GM10847 (cell line): ENCODE data around the gene AFTPH.

Source experiments
- POLR2A ChIP-seq: IDR thresholded peaks from 2 replicates; pipeline ENCODE4 v1.6.1; 2011; ENCODE audit not compliant: insufficient read length; ENCODE audit errors: extremely low read depth

Gene AFTPH

GRCh38 chr2:64586054-64586453, 61.9 kb downstream of the AFTPH start:
- no peak for TF ChIP-seq POLR2A

- no peak for TF ChIP-seq POLR2A
Measured at GRCh38 chr2:64586883-64587481, 62.9 kb downstream of the AFTPH start.

DNA sequence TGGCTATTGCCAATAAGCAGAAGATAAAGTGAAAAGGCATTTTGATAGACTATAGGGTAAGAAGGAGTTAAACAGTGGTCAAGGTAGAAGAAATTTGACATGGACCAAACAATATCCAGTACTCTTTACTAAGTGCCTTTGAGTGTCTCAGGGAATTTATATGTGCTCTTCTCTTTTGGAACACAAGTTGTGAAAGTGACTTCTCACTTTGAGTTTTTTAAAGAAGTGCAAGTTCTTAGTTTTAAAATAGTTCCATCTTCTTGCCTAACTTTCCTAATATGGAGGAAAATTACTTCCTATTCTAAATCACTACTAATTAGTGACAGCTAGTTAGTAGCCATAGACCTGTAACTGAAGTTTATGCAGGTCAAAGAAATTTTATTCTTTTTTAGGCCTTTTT, 63.4 kb downstream of the AFTPH start:
- TF ChIP-seq POLR2A: no peak

DNA sequence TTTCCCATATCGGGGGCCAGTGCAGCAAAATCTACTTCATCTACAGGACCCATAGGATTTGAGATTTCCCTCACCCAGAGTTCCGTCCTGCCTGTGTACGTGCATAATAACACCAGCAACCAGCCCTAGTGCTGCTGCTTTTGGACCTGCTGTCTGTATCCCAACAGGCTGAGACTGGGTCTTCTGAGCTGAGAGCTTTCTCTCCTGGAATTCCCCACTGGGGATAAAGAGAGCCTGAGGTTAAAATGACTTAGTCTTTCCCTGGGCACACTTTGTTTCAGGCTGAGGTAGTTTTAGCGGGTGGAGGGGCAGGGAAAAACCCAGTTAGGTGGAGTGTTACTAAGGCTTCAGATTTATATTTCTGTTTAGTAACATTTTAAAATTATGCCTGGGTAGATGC, 67.1 kb downstream of the AFTPH start:
- no peak for TF ChIP-seq POLR2A

DNA sequence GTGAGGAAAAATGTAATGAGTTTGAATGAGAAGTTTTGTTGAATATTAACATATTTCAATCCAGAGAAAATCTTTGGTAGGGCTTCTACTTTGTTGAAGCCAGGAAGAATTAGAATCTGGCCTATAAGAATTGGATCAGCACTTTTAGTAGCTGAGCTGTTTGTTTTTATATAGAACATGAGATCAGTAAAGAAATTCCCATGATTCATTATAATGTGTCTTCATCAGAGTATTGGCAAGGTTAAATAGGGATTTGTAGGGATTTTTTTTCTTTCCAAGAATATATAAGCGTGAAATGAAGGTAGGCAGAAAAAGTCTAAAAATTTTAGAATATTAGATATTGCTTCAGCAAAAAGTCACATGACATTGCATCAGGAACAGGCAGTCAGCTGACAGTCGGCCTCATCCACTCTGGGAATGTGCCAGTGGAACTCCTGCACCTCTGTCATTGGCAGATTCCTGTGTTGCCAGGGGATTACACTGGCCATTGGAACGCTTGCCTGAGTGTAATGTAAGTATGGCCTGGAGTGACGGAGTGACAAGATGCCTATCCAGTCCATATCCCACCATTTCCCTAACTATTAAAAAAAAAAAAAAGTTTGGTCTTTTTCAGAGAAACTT, 69.0 kb downstream of the AFTPH start:
- no peak for TF ChIP-seq POLR2A

- no peak for TF ChIP-seq POLR2A
Measured at GRCh38 chr2:64594226-64594989, 70.3 kb downstream of the AFTPH start.

GRCh38 chr2:64595397-64596176, 71.5 kb downstream of the AFTPH start:
- no peak for TF ChIP-seq POLR2A

- no peak for TF ChIP-seq POLR2A
Measured at GRCh38 chr2:64598226-64598625, 74.1 kb downstream of the AFTPH start.

DNA sequence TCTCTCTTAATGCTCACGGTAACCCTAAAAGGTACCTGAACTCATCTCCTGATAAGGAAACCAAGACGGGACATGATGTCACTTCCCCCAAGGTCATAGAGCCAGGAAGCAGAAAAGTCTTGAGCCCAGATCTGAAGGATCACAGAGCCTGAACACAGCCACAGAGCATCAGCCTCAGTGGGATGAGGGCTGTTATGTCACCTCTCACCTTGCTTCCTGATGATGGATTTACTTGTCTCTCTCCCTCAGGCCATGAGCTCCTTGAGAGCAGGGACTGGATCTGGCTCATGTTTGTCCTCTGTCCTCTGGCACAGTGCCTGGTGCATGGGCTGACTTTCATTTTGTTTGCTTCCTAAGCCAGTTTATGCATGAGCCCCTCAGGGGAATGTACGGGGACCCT, 75.3 kb downstream of the AFTPH start:
- no peak for TF ChIP-seq POLR2A

GRCh38 chr2:64601034-64601754, 77.1 kb downstream of the AFTPH start:
- no peak for TF ChIP-seq POLR2A

DNA sequence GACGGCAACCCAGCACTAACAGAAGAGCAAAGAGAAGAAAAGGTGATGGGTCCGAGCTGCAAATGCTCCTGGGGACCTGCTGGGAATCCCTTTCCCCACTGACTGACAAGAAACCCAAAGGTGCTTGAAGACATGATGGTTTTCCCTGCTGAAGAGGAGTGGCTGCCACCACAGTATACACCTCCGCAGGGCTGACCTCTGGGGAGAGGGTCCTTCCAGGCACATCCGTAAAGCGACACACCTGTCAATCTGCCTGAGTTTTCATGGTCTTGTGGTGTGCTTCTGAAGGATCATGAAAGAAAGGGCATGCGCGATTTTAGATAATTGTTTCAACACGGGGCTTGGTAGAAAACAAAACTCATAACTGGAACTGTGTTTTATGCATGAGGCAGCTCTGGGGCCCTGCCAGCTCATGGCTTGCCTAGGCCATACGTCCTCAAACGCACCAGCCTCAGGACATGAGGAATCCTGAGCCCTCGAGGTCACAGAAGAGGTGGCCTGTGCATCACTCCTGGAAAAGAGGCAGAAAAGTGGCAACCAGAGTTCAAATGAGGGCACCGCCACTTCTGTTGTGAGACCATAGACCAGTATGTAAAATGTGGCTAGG, 77.8 kb downstream of the AFTPH start:
- no peak for TF ChIP-seq POLR2A

GRCh38 chr2:64602436-64602835, 78.3 kb downstream of the AFTPH start:
- no peak for TF ChIP-seq POLR2A

GRCh38 chr2:64604155-64604554, 80.0 kb downstream of the AFTPH start:
- no peak for TF ChIP-seq POLR2A

- TF ChIP-seq POLR2A: no peak
Measured at GRCh38 chr2:64605026-64605471, 80.9 kb downstream of the AFTPH start.
